SU-DHL-6 (cell line): ENCODE data around the gene RGL3.

Experiments
- H2AFZ ChIP-seq: fragments of 200-600 bp; sonication (generic); 2 replicates; pipeline ENCODE4 v1.6.1; 2014; ENCODE audit warnings: low read depth, mild to moderate bottlenecking, moderate library complexity, mixed read lengths, antibody characterized with exemption, low read length; ENCODE audit not compliant: severe bottlenecking
- H3F3A ChIP-seq: fragments of 200-600 bp; shearing (Covaris generic); 2 replicates; pipeline ENCODE4 v1.6.0; 2016; ENCODE audit warnings: antibody characterized with exemption, mild to moderate bottlenecking; ENCODE audit not compliant: insufficient read depth
- H3K27ac ChIP-seq: fragments of 200-600 bp; sonication (generic); 2 replicates; pipeline ENCODE4 v1.5.1; 2016; ENCODE audit warnings: low read depth, mild to moderate bottlenecking, low read length, moderate library complexity, mixed read lengths
- H3K27me3 ChIP-seq: fragments of 200-600 bp; sonication (generic), shearing (Covaris generic); 2 replicates; pipeline ENCODE4 v1.6.0; 2014; ENCODE audit warnings: mild to moderate bottlenecking, low read length
- H3K36me3 ChIP-seq: fragments of 200-600 bp; sonication (generic); 2 replicates; pipeline ENCODE4 v1.6.1; 2014; ENCODE audit warnings: mild to moderate bottlenecking, low read length, mixed read lengths
- H3K4me2 ChIP-seq: fragments of 300-600, 200-600 bp; shearing (Covaris generic), sonication (generic); 2 replicates; pipeline ENCODE4 v1.6.0; 2014; ENCODE audit warnings: low read length, low read depth, mild to moderate bottlenecking; ENCODE audit not compliant: poor library complexity, severe bottlenecking
- H3K4me3 ChIP-seq: fragments of 200-600 bp; sonication (generic); 2 replicates; pipeline ENCODE4 v1.5.1; 2014; ENCODE audit warnings: antibody characterized with exemption, low read length, mild to moderate bottlenecking, mixed read lengths; ENCODE audit not compliant: insufficient read depth, poor library complexity, severe bottlenecking
- H3K79me2 ChIP-seq: fragments of 200-600 bp; sonication (generic); 2 replicates; pipeline ENCODE4 v1.6.1; 2014; ENCODE audit warnings: mild to moderate bottlenecking, low read length, moderate library complexity; ENCODE audit not compliant: insufficient read depth
- H3K9ac ChIP-seq: fragments of 200-600 bp; sonication (generic); 2 replicates; pipeline ENCODE4 v1.7.0; 2014; ENCODE audit warnings: mild to moderate bottlenecking, low read length
- H3K9me2 ChIP-seq: fragments of 200-600 bp; sonication (generic); replicated peaks from 2 replicates; pipeline ENCODE4 v1.6.1; 2014; ENCODE audit warnings: low read length; ENCODE audit not compliant: insufficient read depth
- H3K9me3 ChIP-seq: fragments of 200-600 bp; sonication (generic); 2 replicates; pipeline ENCODE4 v1.6.1; 2014; ENCODE audit warnings: low read length, mixed read lengths; ENCODE audit not compliant: insufficient read depth
- H4K20me1 ChIP-seq: fragments of 200-600 bp; sonication (generic); 2 replicates; pipeline ENCODE4 v1.6.1; 2014; ENCODE audit warnings: low read depth, mild to moderate bottlenecking, antibody characterized with exemption, low read length, moderate library complexity, mixed read lengths
- CTCF ChIP-seq: fragments of 200-600 bp; sonication (generic); IDR thresholded peaks from one replicate; pipeline ENCODE4 v1.5.1; 2017; ENCODE audit warnings: antibody characterized with exemption, mild to moderate bottlenecking, low read length, moderate library complexity; ENCODE audit not compliant: insufficient read depth, poor library complexity, severe bottlenecking
- EZH2phosphoT487 ChIP-seq: fragments of 200-600 bp; sonication (generic), shearing (Covaris generic); conservative IDR thresholded peaks from 2 replicates; pipeline ENCODE4 v1.6.1; 2018; ENCODE audit warnings: mild to moderate bottlenecking, antibody characterized with exemption, low read length, moderate library complexity, mixed read lengths

RGL3 gene

GRCh38 chr19:11425719-11426457 is 6.8 kb upstream of the RGL3 start:
- Histone ChIP-seq H3K9ac (no peak overlapping the region), H3K36me3 (no peaks in the 10 kb centered on the region), H3K79me2 (no peaks in the 10 kb centered on the region), H3K4me3 (no peak overlapping the region), H3K27ac (no peak overlapping the region), H4K20me1 (no peaks in the 10 kb centered on the region), H3K4me2 (no peak overlapping the region), H2AFZ (no peak overlapping the region), H3K9me3 (no peaks in the 10 kb centered on the region), H3K9me2 (no peaks in the 10 kb centered on the region), H3F3A (peaks cover 4% of the 10 kb centered on the region; the same call in 1 of the 2 replicates), H3K27me3 (no peaks in the 10 kb centered on the region)
- TF ChIP-seq EZH2phosphoT487 (no peak), CTCF (no peak)

GRCh38 chr19:11423791-11424181 is 4.7 kb upstream of the RGL3 start:
- no peaks in the 10 kb centered on the region for H3K36me3 ChIP-seq
- no peaks in the 10 kb centered on the region for H3K9me2 ChIP-seq
- no peak for TF ChIP-seq CTCF
- H3K4me3 ChIP-seq = no peak overlapping the region
- H3K79me2 ChIP-seq = no peaks in the 10 kb centered on the region
- H2AFZ ChIP-seq = no peak overlapping the region
- H3F3A ChIP-seq = peaks cover 4% of the 10 kb centered on the region; the same call in 1 of the 2 replicates
- H4K20me1 ChIP-seq = no peaks in the 10 kb centered on the region
- H3K27ac ChIP-seq = no peak overlapping the region
- no peak overlapping the region for H3K9ac ChIP-seq
- H3K9me3 ChIP-seq = no peaks in the 10 kb centered on the region
- H3K27me3 ChIP-seq = no peaks in the 10 kb centered on the region
- no peak overlapping the region for H3K4me2 ChIP-seq

- no peaks in the 10 kb centered on the region for H3K79me2 ChIP-seq
- no peaks in the 10 kb centered on the region for H3K27me3 ChIP-seq
- H4K20me1 ChIP-seq = no peaks in the 10 kb centered on the region
Measured at GRCh38 chr19:11423164-11423790, 4.2 kb upstream of the RGL3 start.

More at GRCh38 chr19:11423164-11423790, 4.2 kb upstream of the RGL3 start:
- no peaks in the 10 kb centered on the region for H3K36me3 ChIP-seq
- no peak overlapping the region for H2AFZ ChIP-seq
- TF ChIP-seq EZH2phosphoT487 = no peak
- no peak for TF ChIP-seq CTCF
- no peak overlapping the region for H3K27ac ChIP-seq
- no peaks in the 10 kb centered on the region for H3K9me3 ChIP-seq
- H3K9ac ChIP-seq = no peak overlapping the region
- H3K9me2 ChIP-seq = no peaks in the 10 kb centered on the region
- no peak overlapping the region for H3K4me3 ChIP-seq
- H3F3A ChIP-seq = peaks cover 4% of the 10 kb centered on the region; the same call in 1 of the 2 replicates
- H3K4me2 ChIP-seq = no peak overlapping the region
